MCF 10A (cell line): ENCODE measurements around the gene SND1. TPM values are rescaled to one million over a fixed set of nuclear protein-coding genes. Genes with fewer than 3 reads are reported as not detected.

Source experiments
- BruUV-seq: library from RNA; stranded (reverse); fragments of 400-500 nt; replicated peaks from 2 replicates; lab custom pipeline; 2021; lab: Mats Ljungman, UMichigan
- CTCF ChIA-PET: fragments of 300-600 bp; sonication (Branson Sonifier 250); formaldehyde crosslinking; extraction: SDS; loops from one replicate; lab custom pipeline; 2021; ENCODE audit warnings: antibody characterized with exemption, inconsistent platforms; lab: Yijun Ruan, JAX
- POLR2A ChIA-PET: fragments of 300-600, 350-650 bp; sonication (Branson Sonifier 250); formaldehyde crosslinking; extraction: SDS; loops from one replicate; lab custom pipeline; 2020; ENCODE audit warnings: antibody characterized with exemption, inconsistent platforms; lab: Yijun Ruan, JAX
- DNase-seq: peaks from one replicate; pipeline ENCODE4 v3.0.0-alpha.2; 2018; ENCODE audit not compliant: unreplicated experiment
- H3K27ac Mint-ChIP-seq: one replicate; pipeline ENCODE4 v1.8.0; 2022; ENCODE audit warnings: mild to moderate bottlenecking, low read depth, mixed read lengths; ENCODE audit not compliant: unreplicated experiment
- H3K27me3 Mint-ChIP-seq: one replicate; pipeline ENCODE4 v1.8.0; 2022; ENCODE audit warnings: mixed read lengths; ENCODE audit not compliant: insufficient read depth, unreplicated experiment
- H3K36me3 Mint-ChIP-seq: one replicate; pipeline ENCODE4 v1.8.0; 2022; ENCODE audit warnings: mild to moderate bottlenecking, moderate library complexity, mixed read lengths; ENCODE audit not compliant: insufficient read depth, unreplicated experiment
- H3K4me1 Mint-ChIP-seq: one replicate; pipeline ENCODE4 v1.8.0; 2022; ENCODE audit warnings: mixed read lengths; ENCODE audit not compliant: insufficient read depth, unreplicated experiment
- H3K4me3 Mint-ChIP-seq: one replicate; pipeline ENCODE4 v1.8.0; 2022; ENCODE audit warnings: mild to moderate bottlenecking, moderate library complexity, mixed read lengths; ENCODE audit not compliant: unreplicated experiment
- H3K9me3 Mint-ChIP-seq: one replicate; pipeline ENCODE4 v1.8.0; 2022; ENCODE audit warnings: mixed read lengths; ENCODE audit not compliant: unreplicated experiment
- CTCF ChIP-seq: fragments of 200-600 bp; IDR thresholded peaks from one replicate; pipeline ENCODE4 v1.8.0; 2022; ENCODE audit warnings: antibody characterized with exemption, mild to moderate bottlenecking; ENCODE audit not compliant: unreplicated experiment
- intact Hi-C: fragments of 100-400 bp; cut with micrococcal nuclease; formaldehyde crosslinking; loops from 2 replicates; pipeline ENCODE4 v1.14.1; 2022
- total RNA-seq: library from RNA; stranded (reverse); gene quantifications from 2 replicates; pipeline ENCODE4 v1.2.3, GENCODE V29; 2022

SND1 gene
- total RNA-seq, 1 experiment from 2014 or later = 297 TPM

GRCh38 chr7:128008744-128009143, 356.8 kb downstream of the SND1 start:
- Mint-ChIP-seq H3K9me3 (no peaks in the 10 kb centered on the region), H3K4me3 (no peak overlapping the region), H3K27me3 (no peaks in the 10 kb centered on the region), H3K27ac (no peak overlapping the region), H3K4me1 (no peaks in the 10 kb centered on the region), H3K36me3 (peaks cover 44% of the 10 kb centered on the region)
- ChIA-PET POLR2A (no interaction called here), CTCF (no interaction called here)
- intact Hi-C loops = no loop called here
- no TSS peak for BruUV-seq
- no peak for DNase-seq
- TF ChIP-seq CTCF = no peak

GRCh38 chr7:128010391-128011127, 358.6 kb downstream of the SND1 start:
- no peak for DNase-seq
- Mint-ChIP-seq H3K9me3 (no peaks in the 10 kb centered on the region), H3K36me3 (peaks cover 37% of the 10 kb centered on the region), H3K27ac (no peak overlapping the region), H3K4me3 (no peak overlapping the region), H3K4me1 (no peaks in the 10 kb centered on the region), H3K27me3 (no peaks in the 10 kb centered on the region)
- POLR2A ChIA-PET = interaction anchor here (0.8 kb wide), 1 partner anchor 15 kb away, joined by 3 read pairs; no protein-coding TSS in a partner anchor
- TF ChIP-seq CTCF = no peak
- intact Hi-C loops = no loop called here
- CTCF ChIA-PET = interaction anchor here (1.2 kb wide), 1 partner anchor 9 kb away, joined by 5 read pairs; no protein-coding TSS in a partner anchor
- BruUV-seq = no TSS peak

GRCh38 chr7:128011131-128011661, 359.2 kb downstream of the SND1 start:
- no TSS peak for BruUV-seq
- no peaks in the 10 kb centered on the region for H3K4me1 Mint-ChIP-seq
- intact Hi-C loops = no loop called here
- TF ChIP-seq CTCF = no peak
- POLR2A ChIA-PET = no interaction called here
- no peak for DNase-seq
- H3K36me3 Mint-ChIP-seq = peaks cover 30% of the 10 kb centered on the region
- CTCF ChIA-PET = interaction anchor here (1.2 kb wide), 1 partner anchor 9 kb away, joined by 5 read pairs; no protein-coding TSS in a partner anchor
- no peak overlapping the region for H3K4me3 Mint-ChIP-seq
- no peaks in the 10 kb centered on the region for H3K27me3 Mint-ChIP-seq
- H3K9me3 Mint-ChIP-seq = no peaks in the 10 kb centered on the region
- H3K27ac Mint-ChIP-seq = peak overlapping the region; percentile 29

GRCh38 chr7:128014811-128015210, 362.8 kb downstream of the SND1 start:
- no TSS peak for BruUV-seq
- Mint-ChIP-seq H3K4me3 (no peak overlapping the region), H3K27ac (peak overlapping the region; percentile 55), H3K27me3 (no peaks in the 10 kb centered on the region), H3K9me3 (no peaks in the 10 kb centered on the region), H3K36me3 (peaks cover 14% of the 10 kb centered on the region), H3K4me1 (peaks cover 28% of the 10 kb centered on the region)
- intact Hi-C loops = no loop called here
- no peak for DNase-seq
- TF ChIP-seq CTCF = no peak
- ChIA-PET CTCF (interaction anchor here (0.6 to 0.8 kb wide), 3 partner anchors 16 to 149 kb away, joined by 3 to 4 read pairs (median 3); no protein-coding TSS in a partner anchor), POLR2A (interaction anchor here (1.0 kb wide), 1 partner anchor 9 kb away, joined by 3 read pairs; no protein-coding TSS in a partner anchor)
